KMS-11 (cell line): ENCODE measurements around the gene ZNF862.

ENCODE experiments used
- H2AFZ ChIP-seq: fragments of 200-600 bp; sonication (generic); 2 replicates; pipeline ENCODE4 v1.6.1; 2016; ENCODE audit warnings: antibody characterized with exemption, mixed run types, low read depth
- H3K27ac ChIP-seq: fragments of 200-600 bp; sonication (generic); 2 replicates; pipeline ENCODE4 v1.6.1; 2016; ENCODE audit warnings: mild to moderate bottlenecking, mixed run types
- H3K27me3 ChIP-seq: fragments of 200-600 bp; sonication (generic); 2 replicates; pipeline ENCODE4 v1.6.1; 2017; ENCODE audit warnings: mild to moderate bottlenecking, low read depth, mixed run types, moderate library complexity; ENCODE audit not compliant: insufficient read depth
- H3K36me3 ChIP-seq: fragments of 200-600 bp; sonication (generic); 2 replicates; pipeline ENCODE4 v1.6.1; 2017; ENCODE audit warnings: mild to moderate bottlenecking, mixed run types; ENCODE audit not compliant: insufficient read depth
- H3K4me1 ChIP-seq: fragments of 200-600 bp; sonication (generic); 2 replicates; pipeline ENCODE4 v1.6.1; 2016; ENCODE audit warnings: mild to moderate bottlenecking, low read depth, mixed run types; ENCODE audit not compliant: poor library complexity, severe bottlenecking
- H3K4me2 ChIP-seq: fragments of 200-600 bp; sonication (generic); 2 replicates; pipeline ENCODE4 v1.7.0; 2016; ENCODE audit warnings: mild to moderate bottlenecking, mixed run types
- H3K4me3 ChIP-seq: fragments of 200-600 bp; sonication (generic); IDR thresholded peaks from 2 replicates; pipeline ENCODE4 v1.6.1; 2017; ENCODE audit warnings: low read depth, low read length, mixed read lengths; ENCODE audit not compliant: insufficient read depth
- H3K79me2 ChIP-seq: fragments of 200-600 bp; sonication (generic); 2 replicates; pipeline ENCODE4 v1.6.1; 2016; ENCODE audit warnings: low read depth, mixed run types; ENCODE audit not compliant: insufficient read depth
- H3K9ac ChIP-seq: fragments of 200-600 bp; sonication (generic); 2 replicates; pipeline ENCODE4 v1.6.1; 2016; ENCODE audit warnings: mild to moderate bottlenecking, mixed run types
- H4K20me1 ChIP-seq: fragments of 200-600 bp; sonication (generic); 2 replicates; pipeline ENCODE4 v1.6.1; 2016; ENCODE audit warnings: mild to moderate bottlenecking, mixed run types; ENCODE audit not compliant: insufficient read depth
- CTCF ChIP-seq: fragments of 200-600 bp; sonication (generic); conservative IDR thresholded peaks from 2 replicates; pipeline ENCODE4 v1.6.1; 2017; ENCODE audit warnings: low read depth, mild to moderate bottlenecking, antibody characterized with exemption, low read length, moderate library complexity, mixed read lengths

ZNF862 gene

DNA sequence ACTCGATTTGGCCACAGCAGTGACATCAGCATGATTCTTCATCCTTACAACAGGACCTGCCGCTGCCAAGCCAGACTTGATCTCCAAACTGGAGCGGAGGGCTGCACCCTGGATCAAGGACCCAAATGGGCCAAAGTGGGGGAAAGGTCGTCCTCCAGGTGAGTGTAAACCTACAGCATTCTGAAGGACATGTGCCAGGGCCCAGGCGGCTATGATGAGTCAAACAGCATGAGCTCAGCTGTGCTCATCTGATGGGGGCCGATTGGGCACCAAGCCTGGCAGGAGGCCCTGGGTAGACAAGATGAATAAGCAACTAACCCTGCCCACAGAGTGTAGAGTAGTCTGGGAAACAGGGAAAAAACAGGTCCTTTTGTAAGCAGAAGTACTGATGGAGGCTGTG lies 21.2 kb downstream of the ZNF862 start:
- H3K27me3 ChIP-seq = no peaks in the 10 kb centered on the region
- H3K9ac ChIP-seq = no peak overlapping the region
- no peak overlapping the region for H3K4me3 ChIP-seq
- H3K79me2 ChIP-seq = no peaks in the 10 kb centered on the region
- H4K20me1 ChIP-seq = no peaks in the 10 kb centered on the region
- no peak for TF ChIP-seq CTCF
- H3K4me2 ChIP-seq = no peak overlapping the region
- peaks cover 13% of the 10 kb centered on the region for H3K4me1 ChIP-seq
- H3K27ac ChIP-seq = no peak overlapping the region
- no peak overlapping the region for H2AFZ ChIP-seq
- H3K36me3 ChIP-seq = no peaks in the 10 kb centered on the region

- H3K79me2 ChIP-seq = no peaks in the 10 kb centered on the region
- H3K27ac ChIP-seq = no peak overlapping the region
- H3K27me3 ChIP-seq = no peaks in the 10 kb centered on the region
- H3K4me2 ChIP-seq = no peak overlapping the region
- peaks cover 8% of the 10 kb centered on the region for H3K4me1 ChIP-seq
- H2AFZ ChIP-seq = no peak overlapping the region
- no peak overlapping the region for H3K9ac ChIP-seq
- H3K36me3 ChIP-seq = no peaks in the 10 kb centered on the region
- TF ChIP-seq CTCF = no peak
- H3K4me3 ChIP-seq = no peak overlapping the region
- H4K20me1 ChIP-seq = no peaks in the 10 kb centered on the region
These were observed 21.7 kb downstream of the ZNF862 start for GRCh38 chr7:149859876-149860275.

GRCh38 chr7:149860821-149861727 lies 22.9 kb downstream of the ZNF862 start:
- H3K36me3 ChIP-seq = no peaks in the 10 kb centered on the region
- no peak overlapping the region for H2AFZ ChIP-seq
- H3K4me1 ChIP-seq = no peaks in the 10 kb centered on the region
- H4K20me1 ChIP-seq = no peaks in the 10 kb centered on the region
- no peaks in the 10 kb centered on the region for H3K79me2 ChIP-seq
- H3K27me3 ChIP-seq = no peaks in the 10 kb centered on the region
- no peak overlapping the region for H3K9ac ChIP-seq
- no peak overlapping the region for H3K4me3 ChIP-seq
- peak; percentile 22; the same call in 1 of the 2 replicates for TF ChIP-seq CTCF
- no peak overlapping the region for H3K27ac ChIP-seq
- no peak overlapping the region for H3K4me2 ChIP-seq

GRCh38 chr7:149861728-149862045 lies 23.5 kb downstream of the ZNF862 start:
- Histone ChIP-seq H4K20me1 (no peaks in the 10 kb centered on the region), H3K4me2 (no peak overlapping the region), H3K9ac (no peak overlapping the region)

More at GRCh38 chr7:149861728-149862045, 23.5 kb downstream of the ZNF862 start:
- Histone ChIP-seq H3K4me3 (no peak overlapping the region), H3K36me3 (no peaks in the 10 kb centered on the region), H3K4me1 (no peaks in the 10 kb centered on the region), H3K27me3 (no peaks in the 10 kb centered on the region), H2AFZ (no peak overlapping the region), H3K79me2 (no peaks in the 10 kb centered on the region), H3K27ac (no peak overlapping the region)
- no peak for TF ChIP-seq CTCF
